ENCODE results near the gene RNF182. TPM values are rescaled to one million over a fixed set of nuclear protein-coding genes. Genes with fewer than 3 reads are reported as not detected.

The RNF182 gene
- total RNA-seq, 4 donors from 2014 or later = 0.40 to 0.50 (median 0.45) TPM; not detected in 1

DNA sequence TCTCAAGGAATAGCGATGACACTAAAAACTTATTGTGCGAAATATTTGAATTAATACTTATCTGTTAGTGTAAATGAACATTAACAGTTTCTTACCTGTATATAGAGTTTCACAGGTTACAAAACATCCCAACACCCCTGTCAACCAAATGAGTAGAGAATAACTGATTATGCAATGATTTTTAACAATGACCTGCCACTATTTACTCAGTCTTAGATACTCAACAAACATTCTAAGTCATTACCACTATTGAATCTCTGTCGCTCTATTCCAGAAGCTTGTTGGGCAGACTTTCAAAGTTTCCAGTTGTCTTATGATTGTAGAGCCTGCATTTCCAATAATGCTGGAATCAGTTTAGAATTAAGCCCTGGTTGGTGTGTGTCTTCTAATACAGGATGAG, 85.5 kb downstream of the RNF182 start:
- no peaks in the 10 kb centered on the region for H3K4me1 ChIP-seq
- no peaks in the 10 kb centered on the region for H3K9me3 ChIP-seq
- H3K27ac ChIP-seq (replicated peaks in 1 of 4) = no peak overlapping the region
- 61% methylated on average over 3 of the region's 3 CpGs for WGBS
- intact Hi-C loops (cut with DNase I) = no loop called here
- DNase-seq (ENCODE audit: extremely low spot score) = no peak
- no peak overlapping the region for H3K4me3 ChIP-seq
- TF ChIP-seq, protein P1, sequence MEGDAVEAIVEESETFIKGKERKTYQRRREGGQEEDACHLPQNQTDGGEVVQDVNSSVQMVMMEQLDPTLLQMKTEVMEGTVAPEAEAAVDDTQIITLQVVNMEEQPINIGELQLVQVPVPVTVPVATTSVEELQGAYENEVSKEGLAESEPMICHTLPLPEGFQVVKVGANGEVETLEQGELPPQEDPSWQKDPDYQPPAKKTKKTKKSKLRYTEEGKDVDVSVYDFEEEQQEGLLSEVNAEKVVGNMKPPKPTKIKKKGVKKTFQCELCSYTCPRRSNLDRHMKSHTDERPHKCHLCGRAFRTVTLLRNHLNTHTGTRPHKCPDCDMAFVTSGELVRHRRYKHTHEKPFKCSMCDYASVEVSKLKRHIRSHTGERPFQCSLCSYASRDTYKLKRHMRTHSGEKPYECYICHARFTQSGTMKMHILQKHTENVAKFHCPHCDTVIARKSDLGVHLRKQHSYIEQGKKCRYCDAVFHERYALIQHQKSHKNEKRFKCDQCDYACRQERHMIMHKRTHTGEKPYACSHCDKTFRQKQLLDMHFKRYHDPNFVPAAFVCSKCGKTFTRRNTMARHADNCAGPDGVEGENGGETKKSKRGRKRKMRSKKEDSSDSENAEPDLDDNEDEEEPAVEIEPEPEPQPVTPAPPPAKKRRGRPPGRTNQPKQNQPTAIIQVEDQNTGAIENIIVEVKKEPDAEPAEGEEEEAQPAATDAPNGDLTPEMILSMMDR (IDR thresholded peaks at IDR 0.05) = no peak
- TF ChIP-seq POLR2A (IDR thresholded peaks at IDR 0.05; ENCODE audit: low read depth) (no peak), POLR2AphosphoS5 (IDR thresholded peaks at IDR 0.05) (no peak), EP300 (IDR thresholded peaks at IDR 0.05) (no peak)
- H3K27me3 ChIP-seq = peaks cover 0 to 19% (median 0%) of the 10 kb centered on the region in 4 donors
- H3K36me3 ChIP-seq = no peaks in the 10 kb centered on the region

DNA sequence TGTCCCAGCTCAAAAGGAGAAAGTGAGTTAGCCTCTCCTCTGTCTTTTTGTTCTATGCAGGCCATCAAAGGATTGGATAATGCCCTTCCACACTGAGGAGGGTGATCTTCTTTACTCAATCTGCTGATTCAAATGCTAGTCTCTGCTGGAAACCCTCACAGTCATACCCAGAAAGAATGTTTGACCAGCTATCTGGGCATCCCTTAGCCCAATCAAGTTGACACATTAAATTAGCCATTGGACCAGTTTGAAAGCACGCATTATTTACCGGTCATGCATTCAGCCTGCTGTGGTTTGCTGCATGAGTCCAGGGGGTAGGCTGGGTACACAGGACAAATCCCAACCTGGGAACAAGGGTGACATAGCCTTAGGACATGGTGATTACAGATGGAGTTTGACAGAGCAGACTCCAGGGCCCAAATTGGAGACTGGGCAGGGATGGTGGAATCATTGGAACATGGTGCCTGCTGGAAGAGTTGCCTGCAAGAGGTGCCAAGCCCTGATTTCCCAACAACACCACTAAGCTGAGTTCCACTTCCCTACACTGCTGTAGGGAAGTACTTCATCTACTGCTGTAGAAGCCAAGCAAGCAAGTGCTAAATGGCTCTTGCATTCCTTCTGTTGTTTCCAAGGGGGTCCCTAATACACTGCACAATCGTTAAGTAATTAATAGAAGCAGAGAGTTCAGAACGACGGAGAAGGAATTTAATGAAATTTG, 87.7 kb downstream of the RNF182 start:
- H3K27ac ChIP-seq (replicated peaks in 1 of 4) = no peak overlapping the region
- WGBS = 95% methylated on average over 4 of the region's 5 CpGs

DNA sequence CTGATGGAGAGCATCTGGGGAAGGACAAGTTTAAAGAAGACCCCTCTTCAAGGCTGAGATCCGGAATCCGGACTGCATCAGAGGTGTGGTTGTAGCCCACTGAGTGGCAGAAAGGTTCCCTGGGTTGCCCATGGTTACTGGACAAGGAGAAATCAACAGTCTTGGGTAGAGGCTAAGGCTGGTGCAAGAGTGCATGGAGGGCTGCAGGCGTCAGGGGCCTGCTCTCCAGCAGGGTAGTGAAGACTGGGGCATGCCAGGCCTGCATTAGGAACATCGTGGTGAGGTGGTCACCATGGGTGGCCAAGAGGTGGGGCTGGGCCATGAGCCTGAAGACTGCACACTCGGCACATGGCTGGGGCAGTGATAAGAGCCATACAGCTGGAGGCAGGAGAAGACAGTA, 91.2 kb downstream of the RNF182 start:
- Histone ChIP-seq H3K4me3 (no peak overlapping the region), H3K4me1 (peaks cover 0 to 9% (median 4%) of the 10 kb centered on the region in 4 donors), H3K27me3 (peaks cover 0 to 6% (median 0%) of the 10 kb centered on the region in 4 donors), H3K36me3 (no peaks in the 10 kb centered on the region), H3K27ac (replicated peaks in 1 of 4) (no peak overlapping the region), H3K9me3 (no peaks in the 10 kb centered on the region)
- intact Hi-C loops (cut with DNase I) = no loop called here
- 90% methylated on average over 3 of the region's 5 CpGs for WGBS
- DNase-seq (ENCODE audit: extremely low spot score) = no peak
- TF ChIP-seq POLR2A (IDR thresholded peaks at IDR 0.05; ENCODE audit: low read depth) = no peak
- TF ChIP-seq, protein P1 (IDR thresholded peaks at IDR 0.05) = no peak
- TF ChIP-seq EP300 (IDR thresholded peaks at IDR 0.05) = no peak
- TF ChIP-seq POLR2AphosphoS5 (IDR thresholded peaks at IDR 0.05) = no peak

More for the DNA sequence above, 87.7 kb downstream of the RNF182 start:
- no peaks in the 10 kb centered on the region for H3K36me3 ChIP-seq
- no peaks in the 10 kb centered on the region for H3K9me3 ChIP-seq
- peaks cover 0 to 9% (median 2%) of the 10 kb centered on the region in 4 donors for H3K4me1 ChIP-seq
- no peak for DNase-seq (ENCODE audit: extremely low spot score)
- H3K27me3 ChIP-seq = peaks cover 0 to 6% (median 0%) of the 10 kb centered on the region in 4 donors
- no peak overlapping the region for H3K4me3 ChIP-seq
- TF ChIP-seq POLR2AphosphoS5 (IDR thresholded peaks at IDR 0.05) (no peak), EP300 (IDR thresholded peaks at IDR 0.05) (no peak), POLR2A (IDR thresholded peaks at IDR 0.05; ENCODE audit: low read depth) (no peak)
- TF ChIP-seq, protein P1 (IDR thresholded peaks at IDR 0.05) = no peak
- intact Hi-C loops (cut with DNase I) = no loop called here

DNA sequence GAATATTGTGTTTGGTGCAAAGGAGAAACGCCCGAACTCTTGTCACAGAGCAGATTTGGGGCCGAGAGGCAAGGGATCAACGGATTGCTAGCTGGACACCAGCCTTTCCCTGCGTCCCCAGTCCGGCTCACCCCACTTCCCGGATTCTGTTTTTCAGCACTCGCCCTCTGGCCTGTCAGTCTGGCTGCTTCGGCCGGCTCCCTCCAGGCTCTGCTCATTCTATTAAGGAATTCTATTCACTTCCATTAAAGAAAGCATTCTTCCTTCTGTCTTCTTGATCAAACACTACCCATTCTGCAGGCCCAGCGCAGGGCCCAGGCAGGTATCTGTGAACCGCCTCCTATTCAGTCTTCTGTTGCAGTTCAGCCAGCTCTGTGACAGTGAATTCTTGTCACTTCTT, 91.7 kb downstream of the RNF182 start:
- Histone ChIP-seq H3K36me3 (no peaks in the 10 kb centered on the region), H3K4me3 (no peak overlapping the region), H3K27ac (replicated peaks in 1 of 4) (no peak overlapping the region), H3K4me1 (peaks cover 0 to 9% (median 4%) of the 10 kb centered on the region in 4 donors), H3K27me3 (peaks cover 0 to 6% (median 0%) of the 10 kb centered on the region in 4 donors), H3K9me3 (no peaks in the 10 kb centered on the region)
- intact Hi-C loops (cut with DNase I) = no loop called here
- WGBS = 93% methylated on average over 12 of the region's 12 CpGs
- DNase-seq (ENCODE audit: extremely low spot score) = no peak
- TF ChIP-seq POLR2AphosphoS5 (IDR thresholded peaks at IDR 0.05) = no peak

DNA sequence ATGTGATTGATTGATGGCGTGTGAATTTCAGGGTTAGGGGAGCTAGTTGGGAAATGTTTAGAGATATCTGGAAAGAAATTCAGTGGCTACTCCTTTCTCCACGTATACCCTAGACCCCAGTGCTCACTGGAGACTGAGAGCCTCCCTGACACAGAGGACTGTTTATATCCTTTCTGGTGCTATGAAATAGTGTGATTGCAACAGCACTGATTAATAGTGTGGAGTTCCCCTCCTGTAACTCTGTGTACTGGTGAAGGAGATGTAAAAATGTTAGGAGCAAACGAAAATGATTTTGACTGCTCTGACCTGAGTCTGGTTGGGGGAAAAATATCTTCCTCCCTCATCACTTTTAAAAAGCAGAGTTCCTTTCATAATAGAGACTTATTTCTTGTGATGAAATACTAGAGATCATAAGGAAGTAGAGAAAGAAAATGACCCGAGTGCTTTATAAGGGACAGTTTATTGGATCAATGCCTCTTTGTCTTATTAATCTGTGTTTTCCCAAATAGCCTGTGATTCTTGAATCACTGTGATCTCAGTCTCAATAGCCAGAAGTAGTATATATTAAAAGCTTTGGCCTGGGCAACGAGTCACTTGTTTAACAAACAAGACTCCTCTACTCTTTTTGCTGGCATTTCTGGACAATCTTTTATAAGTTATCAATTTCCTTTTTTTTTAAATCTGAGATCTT, 92.3 kb downstream of the RNF182 start:
- DNase-seq (ENCODE audit: extremely low spot score) = no peak
- H3K9me3 ChIP-seq = no peaks in the 10 kb centered on the region
- peaks cover 0 to 6% (median 0%) of the 10 kb centered on the region in 4 donors for H3K27me3 ChIP-seq
- no peak overlapping the region for H3K27ac ChIP-seq (replicated peaks in 1 of 4)
- 42% methylated on average over 5 of the region's 5 CpGs for WGBS
- H3K4me1 ChIP-seq = peaks cover 0 to 9% (median 4%) of the 10 kb centered on the region in 4 donors
- no peaks in the 10 kb centered on the region for H3K36me3 ChIP-seq
- TF ChIP-seq, protein P1 (IDR thresholded peaks at IDR 0.05) = no peak
- TF ChIP-seq EP300 (IDR thresholded peaks at IDR 0.05) (no peak), POLR2AphosphoS5 (IDR thresholded peaks at IDR 0.05) (no peak), POLR2A (IDR thresholded peaks at IDR 0.05; ENCODE audit: low read depth) (no peak)
- H3K4me3 ChIP-seq = no peak overlapping the region
- intact Hi-C loops (cut with DNase I) = no loop called here

Data from esophagus muscularis mucosa (tissue), 4 donors.